Endothelial cell of umbilical vein (primary cell): Measurements from ENCODE around the gene SHISA8. TPM values are rescaled to one million over a fixed set of nuclear protein-coding genes. Genes with fewer than 3 reads are reported as not detected.

Experiments used
- BruUV-seq: library from RNA; stranded (reverse); fragments of 400-500 nt; replicated peaks from 2 replicates; lab custom pipeline; 2021; lab: Mats Ljungman, UMichigan
- CTCF ChIA-PET: fragments of 300-600, 350-600 bp; sonication (Branson Sonifier 250); formaldehyde crosslinking; loops from one replicate; lab custom pipeline; 2021; ENCODE audit warnings: antibody characterized with exemption, inconsistent platforms; lab: Charles Lee
- POLR2A ChIA-PET: fragments of 300-600, 350-600 bp; sonication (Branson Sonifier 250); formaldehyde crosslinking; loops from one replicate; lab custom pipeline; 2021; ENCODE audit warnings: antibody characterized with exemption, inconsistent platforms; lab: Charles Lee
- DNase-seq: peaks from one replicate; pipeline ENCODE4 v3.0.0-alpha.2; 2011; ENCODE audit warnings: low read depth, low spot score
- FAIRE-seq: peaks from 2 replicates; lab custom pipeline; 2011; peaks lifted over from hg19 to GRCh38; lab: Jason Lieb, UNC
- H2AFZ ChIP-seq: 2 replicates; pipeline ENCODE4 v1.6.0; 2012; ENCODE audit warnings: low read depth, low read length, control low read depth, inconsistent platforms
- H3K27ac ChIP-seq: 2 replicates; pipeline ENCODE4 v1.5.1; 2011; ENCODE audit warnings: low read depth, mild to moderate bottlenecking, control low read depth, low read length, moderate library complexity; ENCODE audit not compliant: insufficient read depth
- H3K27me3 ChIP-seq, 2 experiments: 2 replicates each; pipeline versions ENCODE4 v1.6.0 to v1.6.1; 2011; ENCODE audit warnings: low read length in 2 of 2, mixed read lengths in 1 of 2; ENCODE audit not compliant: control insufficient read depth in 2 of 2, insufficient read depth in 2 of 2
- H3K36me3 ChIP-seq, 2 experiments: 2 replicates in 1 of 2; 3 replicates in 1 of 2; pipeline ENCODE4 v1.5.1; 2011; ENCODE audit warnings: low read length in 2 of 2, mild to moderate bottlenecking in 1 of 2, moderate library complexity in 1 of 2; ENCODE audit not compliant: control insufficient read depth in 2 of 2, insufficient read depth in 2 of 2; ENCODE audit errors: extremely low read depth in 1 of 2
- H3K4me1 ChIP-seq: 3 replicates; pipeline ENCODE4 v1.5.1; 2011; ENCODE audit warnings: mild to moderate bottlenecking, low read length; ENCODE audit not compliant: control insufficient read depth, insufficient read depth; ENCODE audit errors: extremely low read depth
- H3K4me2 ChIP-seq: 2 replicates; pipeline ENCODE4 v1.6.1; 2011; ENCODE audit warnings: low read length, control low read depth, mixed read lengths; ENCODE audit not compliant: insufficient read depth
- H3K4me3 ChIP-seq, 3 experiments: fragments of 200-600 bp in 1 of 3; sonication (generic), shearing (Covaris generic) in 1 of 3; replicated peaks in 1 of 3; 2 replicates each; pipeline ENCODE4 v1.5.1; 2011 to 2016; ENCODE audit warnings: control low read depth in 3 of 3, low read length in 3 of 3, mild to moderate bottlenecking in 2 of 3, inconsistent platforms in 1 of 3, low read depth in 1 of 3, moderate library complexity in 1 of 3; ENCODE audit not compliant: insufficient read depth in 1 of 3
- H3K79me2 ChIP-seq: 2 replicates; pipeline ENCODE4 v1.6.0; 2012; ENCODE audit warnings: low read length, inconsistent platforms; ENCODE audit not compliant: control insufficient read depth, insufficient read depth
- H3K9ac ChIP-seq: replicated peaks from 2 replicates; pipeline ENCODE3; 2011; ENCODE audit warnings: low read length, control low read depth; ENCODE audit not compliant: insufficient read depth; ENCODE audit errors: extremely low read depth
- H3K9me1 ChIP-seq: replicated peaks from 3 replicates; pipeline ENCODE4 v1.6.0; 2011; ENCODE audit warnings: mild to moderate bottlenecking, low read length; ENCODE audit not compliant: control insufficient read depth, insufficient read depth; ENCODE audit errors: extremely low read depth
- H3K9me3 ChIP-seq: replicated peaks from 2 replicates; pipeline ENCODE4 v1.5.1; 2012; ENCODE audit warnings: low read length, inconsistent platforms; ENCODE audit not compliant: control insufficient read depth, insufficient read depth
- H4K20me1 ChIP-seq: replicated peaks from 2 replicates; pipeline ENCODE3; 2011; ENCODE audit warnings: mild to moderate bottlenecking, low read length; ENCODE audit not compliant: control insufficient read depth, insufficient read depth; ENCODE audit errors: extremely low read depth
- EZH2 ChIP-seq: IDR thresholded peaks from 2 replicates; pipeline ENCODE4 v1.6.1; 2012; ENCODE audit warnings: borderline replicate concordance, low read depth, mild to moderate bottlenecking, moderate library complexity, low read length, inconsistent platforms; ENCODE audit not compliant: severe bottlenecking
- MYC ChIP-seq: IDR thresholded peaks from one replicate; pipeline ENCODE4 v1.6.1; 2011; ENCODE audit warnings: mild to moderate bottlenecking, low read depth, low read length
- POLR2AphosphoS5 ChIP-seq: IDR thresholded peaks from 2 replicates; pipeline ENCODE4 v1.6.1; 2012; ENCODE audit warnings: low read depth, mild to moderate bottlenecking, control low read depth, low read length, moderate library complexity; ENCODE audit not compliant: insufficient read depth
- dilution Hi-C: fragments of 300-500 bp; cut with MboI; formaldehyde crosslinking; loops from one replicate; pipeline ENCODE4 v1.15.0; 2019; ENCODE audit warnings: low sequenced_read_pairs; ENCODE audit not compliant: extremely low pct_ligation_motif_present
- intact Hi-C: fragments of 100-400 bp; cut with micrococcal nuclease; formaldehyde crosslinking; loops from one replicate; pipeline ENCODE4 v1.10.0; 2022
- polyA plus RNA-seq, 4 experiments: library from polyadenylated mRNA; depleted of rRNA in 3 of 4; stranded (reverse) in 3 of 4; unstranded in 1 of 4; fragments of >200 nt; gene quantifications; 2 replicates each; pipeline versions ENCODE4 v1.2.1 to v1.2.3, GENCODE V29; 2011 to 2012; ENCODE audit warnings: missing spikeins in 1 of 4
- total RNA-seq: library from RNA; stranded (reverse); gene quantifications from 2 replicates; pipeline ENCODE4 v1.2.3, GENCODE V29; 2021

The SHISA8 gene
- total and polyA plus RNA-seq, 2 donors (not counting 3 experiments of a cell fraction or from before 2014, with no cell fraction given), result not detected

GRCh38 chr22:41908411-41909309 is 6.2 kb downstream of the SHISA8 start:
- peaks cover 6% of the 10 kb centered on the region for H3K4me1 ChIP-seq
- intact Hi-C loops, result no loop called here
- no peak overlapping the region for H2AFZ ChIP-seq
- H3K9me3 ChIP-seq, result no peaks in the 10 kb centered on the region
- H3K9me1 ChIP-seq, result no peaks in the 10 kb centered on the region
- BruUV-seq, result no TSS peak
- no peaks in the 10 kb centered on the region for H3K79me2 ChIP-seq
- no peak for FAIRE-seq
- no peaks in the 10 kb centered on the region for H4K20me1 ChIP-seq
- H3K27ac ChIP-seq, result no peak overlapping the region
- dilution Hi-C loops, result no loop called here
- H3K4me2 ChIP-seq, result no peak overlapping the region
- DNase-seq, result no peak
- no peak overlapping the region for H3K4me3 ChIP-seq
- no peak overlapping the region for H3K9ac ChIP-seq
- ChIA-PET CTCF (interaction anchor here (1.1 to 4.5 kb wide), 6 partner anchors 17 to 212 kb away, joined by 3 to 28 read pairs (median 9); partner anchors contain the start of gene TNFRSF13C), POLR2A (no interaction called here)
- no peak for TF ChIP-seq MYC
- H3K27me3 ChIP-seq, result peaks cover 29 to 41% of the 10 kb centered on the region in 2 experiments
- peaks cover 7 to 12% of the 10 kb centered on the region in 2 experiments for H3K36me3 ChIP-seq

- no TSS peak for BruUV-seq
- Histone ChIP-seq H3K9me3 (no peaks in the 10 kb centered on the region), H4K20me1 (no peaks in the 10 kb centered on the region), H3K36me3 (peaks cover 7 to 18% of the 10 kb centered on the region in 2 experiments), H3K4me2 (no peak overlapping the region), H2AFZ (no peak overlapping the region), H3K9ac (no peak overlapping the region), H3K27me3 (peaks cover 20 to 33% of the 10 kb centered on the region in 2 experiments), H3K79me2 (no peaks in the 10 kb centered on the region), H3K4me3 (no peak overlapping the region), H3K4me1 (peaks cover 6% of the 10 kb centered on the region), H3K9me1 (no peaks in the 10 kb centered on the region), H3K27ac (no peak overlapping the region)
- CTCF ChIA-PET, result interaction anchor here (1.1 to 2.8 kb wide), 6 partner anchors 18 to 536 kb away, joined by 3 to 16 read pairs (median 5); partner anchors contain the start of gene TNFRSF13C
- FAIRE-seq (no peak), DNase-seq (no peak)
- dilution Hi-C loops (no loop called here), intact Hi-C loops (no loop called here)
- POLR2A ChIA-PET, result no interaction called here
- TF ChIP-seq POLR2AphosphoS5, result peak; percentile 12
- TF ChIP-seq EZH2, result no peak
Measured at GRCh38 chr22:41907436-41908401, 7.2 kb downstream of the SHISA8 start.
